Neural progenitor cell (in vitro differentiated cells): ENCODE measurements around the gene SERPINB6.

Experiments
- EZH2 ChIP-seq: fragments of 200-600 bp; sonication (generic); IDR thresholded peaks from 2 replicates; pipeline ENCODE4 v1.6.1; 2017; ENCODE audit warnings: antibody characterized with exemption, mild to moderate bottlenecking, moderate library complexity
- EZH2phosphoT487 ChIP-seq: fragments of 200-600 bp; sonication (generic); IDR thresholded peaks from 2 replicates; pipeline ENCODE4 v1.6.1; 2017; ENCODE audit warnings: antibody characterized with exemption
- TF ChIP-seq, protein P1 (sequence below): fragments of 200-600 bp; sonication (generic); IDR thresholded peaks from 2 replicates; pipeline ENCODE4 v1.5.1; 2017; ENCODE audit warnings: antibody characterized with exemption, mild to moderate bottlenecking

GRCh38 chr6:2958776-2959175 is 12.6 kb downstream of the SERPINB6 start:
- TF ChIP-seq, protein P1, sequence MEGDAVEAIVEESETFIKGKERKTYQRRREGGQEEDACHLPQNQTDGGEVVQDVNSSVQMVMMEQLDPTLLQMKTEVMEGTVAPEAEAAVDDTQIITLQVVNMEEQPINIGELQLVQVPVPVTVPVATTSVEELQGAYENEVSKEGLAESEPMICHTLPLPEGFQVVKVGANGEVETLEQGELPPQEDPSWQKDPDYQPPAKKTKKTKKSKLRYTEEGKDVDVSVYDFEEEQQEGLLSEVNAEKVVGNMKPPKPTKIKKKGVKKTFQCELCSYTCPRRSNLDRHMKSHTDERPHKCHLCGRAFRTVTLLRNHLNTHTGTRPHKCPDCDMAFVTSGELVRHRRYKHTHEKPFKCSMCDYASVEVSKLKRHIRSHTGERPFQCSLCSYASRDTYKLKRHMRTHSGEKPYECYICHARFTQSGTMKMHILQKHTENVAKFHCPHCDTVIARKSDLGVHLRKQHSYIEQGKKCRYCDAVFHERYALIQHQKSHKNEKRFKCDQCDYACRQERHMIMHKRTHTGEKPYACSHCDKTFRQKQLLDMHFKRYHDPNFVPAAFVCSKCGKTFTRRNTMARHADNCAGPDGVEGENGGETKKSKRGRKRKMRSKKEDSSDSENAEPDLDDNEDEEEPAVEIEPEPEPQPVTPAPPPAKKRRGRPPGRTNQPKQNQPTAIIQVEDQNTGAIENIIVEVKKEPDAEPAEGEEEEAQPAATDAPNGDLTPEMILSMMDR, result no peak
- no peak for TF ChIP-seq EZH2
- no peak for TF ChIP-seq EZH2phosphoT487
